Esophagus squamous epithelium (tissue), 4 donors: ENCODE results near the gene KIAA1210.
"Not testable (repeated sequence)": the region's sequence is repeated elsewhere in the genome, so short reads cannot be mapped to it uniquely, and the experiment has no call there.

Experiments
- CTCF ChIP-seq, 6 experiments: fragments of 450-650 bp in 4 of 6; fragments of 200-600 bp in 2 of 6; sonication (generic) in 2 of 6; IDR thresholded peaks; one replicate each; pipeline ENCODE4 v1.5.1; 2016 to 2019; ENCODE audit warnings: antibody characterized with exemption in 6 of 6, mild to moderate bottlenecking in 4 of 6, moderate library complexity in 4 of 6
- POLR2A ChIP-seq, 4 donors: fragments of 450-650 bp; IDR thresholded peaks; one replicate each; pipeline ENCODE4 v1.6.1; 2017; ENCODE audit warnings: antibody characterized with exemption in 4 of 4, mild to moderate bottlenecking in 4 of 4, moderate library complexity in 3 of 4

DNA sequence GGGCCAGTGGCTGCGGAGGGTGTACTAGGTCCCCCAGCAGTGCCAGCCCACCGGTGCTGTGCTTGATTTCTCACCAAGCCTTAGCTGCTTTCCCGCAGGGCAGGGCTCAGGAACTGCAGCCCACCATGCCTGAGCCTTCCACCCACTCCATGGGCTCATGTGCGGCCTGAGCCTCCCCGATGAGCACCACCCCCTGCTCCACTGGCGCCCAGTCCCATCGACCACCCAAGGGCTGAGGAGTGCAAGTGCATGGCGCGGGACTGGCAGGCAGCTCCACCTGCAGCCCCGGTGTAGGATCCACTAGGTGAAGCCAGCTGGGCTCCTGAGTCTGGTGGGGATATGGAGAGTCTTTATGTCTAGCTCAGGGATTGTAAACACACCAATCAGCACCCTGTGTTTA is 98.0 kb downstream of the KIAA1210 start:
- TF ChIP-seq CTCF, POLR2A (IDR thresholded peaks at IDR 0.05): not testable (repeated sequence)
